MM.1S (cell line): Measurements from ENCODE around the gene VPS33B.
A peak's percentile ranks its signal among the peaks of the same experiment; 100 is the strongest.

ENCODE experiments used
- DNase-seq: peaks from one replicate; pipeline ENCODE4 v3.0.0-alpha.2; 2015
- H2AFZ ChIP-seq: fragments of 300-600 bp; sonication (generic); 2 replicates; pipeline ENCODE4 v1.6.0; 2016; ENCODE audit warnings: antibody characterized with exemption, low read length
- H3F3A ChIP-seq: fragments of 300-600 bp; sonication (generic); 2 replicates; pipeline ENCODE4 v1.6.1; 2016; ENCODE audit warnings: mild to moderate bottlenecking, antibody characterized with exemption, low read length, moderate library complexity, mixed read lengths; ENCODE audit not compliant: insufficient read depth
- H3K27ac ChIP-seq: fragments of 300-600 bp; sonication (generic); 2 replicates; pipeline ENCODE4 v1.5.1; 2016; ENCODE audit warnings: mild to moderate bottlenecking, low read length
- H3K27me3 ChIP-seq: fragments of 300-600 bp; sonication (generic); replicated peaks from 2 replicates; pipeline ENCODE4 v1.6.0; 2016; ENCODE audit warnings: low read length; ENCODE audit not compliant: insufficient read depth
- H3K36me3 ChIP-seq: fragments of 300-600 bp; sonication (generic); replicated peaks from 2 replicates; pipeline ENCODE4 v1.6.1; 2016; ENCODE audit warnings: mild to moderate bottlenecking, low read length, mixed read lengths; ENCODE audit not compliant: insufficient read depth
- H3K4me1 ChIP-seq: fragments of 300-600 bp; sonication (generic); 2 replicates; pipeline ENCODE4 v1.6.1; 2016; ENCODE audit warnings: low read length, mixed read lengths
- H3K4me2 ChIP-seq: fragments of 300-600 bp; sonication (generic); 2 replicates; pipeline ENCODE4 v1.6.0; 2016; ENCODE audit warnings: low read depth, low read length
- H3K4me3 ChIP-seq: fragments of 300-600 bp; sonication (generic); 2 replicates; pipeline ENCODE4 v1.5.1; 2016; ENCODE audit warnings: low read length, mixed read lengths
- H3K79me2 ChIP-seq: fragments of 300-600 bp; sonication (generic); 2 replicates; pipeline ENCODE4 v1.6.1; 2016; ENCODE audit warnings: mixed run types, low read length, mixed read lengths
- H3K9ac ChIP-seq: fragments of 300-600 bp; sonication (generic); 2 replicates; pipeline ENCODE4 v1.6.1; 2016; ENCODE audit warnings: low read length, mixed read lengths
- H3K9me2 ChIP-seq: fragments of 300-600 bp; sonication (generic); replicated peaks from 2 replicates; pipeline ENCODE4 v1.6.1; 2016; ENCODE audit warnings: mild to moderate bottlenecking, low read length, mixed read lengths; ENCODE audit not compliant: insufficient read depth
- H3K9me3 ChIP-seq: fragments of 300-600 bp; sonication (generic); replicated peaks from 2 replicates; pipeline ENCODE4 v1.6.1; 2016; ENCODE audit warnings: mild to moderate bottlenecking, low read length, mixed read lengths; ENCODE audit not compliant: insufficient read depth
- H4K20me1 ChIP-seq: fragments of 300-600 bp; sonication (generic); 2 replicates; pipeline ENCODE4 v1.6.1; 2016; ENCODE audit warnings: mild to moderate bottlenecking, low read length, moderate library complexity, mixed read lengths; ENCODE audit not compliant: insufficient read depth
- EZH2 ChIP-seq: fragments of 300-600 bp; sonication (generic); optimal IDR thresholded peaks from 2 replicates; pipeline ENCODE3; 2017; ENCODE audit warnings: low read depth, mild to moderate bottlenecking, antibody characterized with exemption, low read length, mixed read lengths
- EZH2phosphoT487 ChIP-seq: fragments of 300-600 bp; sonication (generic); IDR thresholded peaks from 2 replicates; pipeline ENCODE4 v1.6.1; 2018; ENCODE audit warnings: antibody characterized with exemption, low read length
- TF ChIP-seq, protein P1 (sequence below): fragments of 300-600 bp; sonication (generic); IDR thresholded peaks from 2 replicates; pipeline ENCODE4 v1.5.1; 2016; ENCODE audit warnings: antibody characterized with exemption, low read length, mixed read lengths

The VPS33B gene

DNA sequence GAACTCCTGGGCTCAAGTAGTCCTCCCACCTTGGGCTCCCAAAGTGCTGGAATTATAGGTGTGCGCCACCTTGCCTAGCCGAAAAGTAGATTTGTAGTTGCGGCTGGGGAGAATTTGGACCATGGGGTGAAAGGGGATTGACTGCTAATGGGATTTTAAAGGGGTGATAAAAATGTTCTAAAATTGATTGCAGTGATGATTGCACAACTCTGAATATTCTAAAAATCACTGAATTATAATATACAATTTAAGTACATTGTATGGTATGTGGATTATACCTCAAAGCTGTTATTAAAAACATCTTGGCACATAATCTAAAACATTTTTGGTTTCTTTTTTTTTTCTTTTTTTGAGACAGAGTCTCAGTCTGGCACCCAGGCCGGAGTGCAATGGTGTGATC is 31.9 kb downstream of the VPS33B start:
- no peak overlapping the region for H3K4me3 ChIP-seq

DNA sequence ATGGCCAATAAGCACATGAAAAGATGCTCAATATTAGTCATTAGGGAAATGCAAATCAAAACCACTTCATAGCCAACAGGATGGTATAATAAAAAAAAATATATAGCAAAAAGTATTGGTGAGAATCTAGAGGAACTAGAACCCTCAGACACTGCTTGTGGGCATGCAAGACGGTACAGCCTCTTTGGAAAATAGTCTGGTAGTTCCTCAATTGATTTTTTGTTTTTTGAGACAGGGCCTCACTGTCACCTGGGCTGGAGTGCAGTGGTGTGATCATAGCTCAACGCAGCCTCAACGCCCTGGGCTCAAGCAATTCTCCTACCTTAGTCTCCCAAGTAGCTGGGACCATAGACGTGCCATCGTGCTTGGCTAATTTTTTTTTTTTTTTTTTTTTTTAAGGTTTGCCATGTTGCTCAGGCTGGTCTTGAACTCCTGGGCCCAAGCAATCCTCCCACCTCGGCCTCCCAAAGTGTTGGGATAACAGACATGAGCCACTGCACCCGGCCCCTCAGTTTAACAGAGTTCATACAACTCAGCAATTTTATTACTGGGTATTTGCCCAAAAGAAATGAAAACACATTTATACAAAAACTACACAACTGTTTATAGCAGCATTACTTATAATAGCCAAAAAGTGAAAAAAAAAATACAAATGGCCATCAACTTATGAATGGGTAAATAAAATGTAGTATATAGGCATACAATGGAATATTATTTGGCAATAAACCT is 33.2 kb downstream of the VPS33B start:
- H3K4me1 ChIP-seq: peaks cover 40% of the 10 kb centered on the region

More for the DNA sequence above, 31.9 kb downstream of the VPS33B start:
- Histone ChIP-seq H3K9ac (no peak overlapping the region), H3F3A (peaks cover 26% of the 10 kb centered on the region), H3K27me3 (no peaks in the 10 kb centered on the region), H3K4me2 (no peak overlapping the region), H3K9me3 (no peaks in the 10 kb centered on the region), H3K4me1 (peaks cover 44% of the 10 kb centered on the region), H3K9me2 (no peaks in the 10 kb centered on the region), H3K27ac (no peak overlapping the region), H3K79me2 (peaks cover 88% of the 10 kb centered on the region), H4K20me1 (peaks cover 2% of the 10 kb centered on the region; the same call in 1 of the 2 replicates), H2AFZ (no peak overlapping the region), H3K36me3 (no peaks in the 10 kb centered on the region)
- DNase-seq: no peak
- no peak for TF ChIP-seq EZH2phosphoT487
- no peak for TF ChIP-seq EZH2

DNA sequence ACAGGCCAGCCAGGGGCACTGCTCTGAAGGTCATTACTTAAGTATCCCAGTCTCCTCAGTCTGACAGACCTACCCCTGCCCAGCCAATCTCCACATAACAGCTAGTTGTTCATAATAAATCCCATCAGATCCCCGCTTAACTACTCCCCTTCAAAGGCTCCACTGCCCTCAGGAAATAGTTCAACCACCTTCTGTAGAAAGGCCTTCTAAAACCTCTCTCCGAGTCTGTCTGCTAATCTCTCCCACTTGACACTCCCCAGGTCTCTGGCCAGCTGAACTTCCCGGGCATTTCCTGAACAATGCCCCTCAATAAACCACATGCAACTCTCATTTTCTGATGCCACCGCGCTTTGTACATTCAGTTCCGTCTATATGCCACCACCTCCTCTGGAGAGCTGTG is 34.1 kb downstream of the VPS33B start:
- Histone ChIP-seq H3K4me1 (peaks cover 40% of the 10 kb centered on the region), H3K79me2 (peaks cover 98% of the 10 kb centered on the region), H4K20me1 (peaks cover 2% of the 10 kb centered on the region; the same call in 1 of the 2 replicates), H3K9ac (no peak overlapping the region), H3K36me3 (peaks cover 6% of the 10 kb centered on the region), H3F3A (peaks cover 26% of the 10 kb centered on the region), H3K27me3 (no peaks in the 10 kb centered on the region), H2AFZ (no peak overlapping the region), H3K9me3 (no peaks in the 10 kb centered on the region), H3K27ac (peak overlapping the region; percentile 28; the same call in 1 of the 2 replicates), H3K4me2 (peak overlapping the region; percentile 65), H3K9me2 (no peaks in the 10 kb centered on the region), H3K4me3 (peak overlapping the region; percentile 13; the same call in 1 of the 2 replicates)
- DNase-seq: peak; percentile 50
- no peak for TF ChIP-seq EZH2phosphoT487

More for the DNA sequence above, 33.2 kb downstream of the VPS33B start:
- Histone ChIP-seq H3K36me3 (no peaks in the 10 kb centered on the region; the same call in 1 of the 2 replicates), H3K27me3 (no peaks in the 10 kb centered on the region), H3K9ac (no peak overlapping the region), H3K4me2 (peak overlapping the region; percentile 65), H3K9me2 (no peaks in the 10 kb centered on the region), H4K20me1 (peaks cover 2% of the 10 kb centered on the region; the same call in 1 of the 2 replicates), H3K79me2 (peaks cover 98% of the 10 kb centered on the region), H3K27ac (peak overlapping the region; percentile 28; the same call in 1 of the 2 replicates), H3K9me3 (no peaks in the 10 kb centered on the region), H2AFZ (no peak overlapping the region), H3K4me3 (no peak overlapping the region), H3F3A (peaks cover 26% of the 10 kb centered on the region)
- TF ChIP-seq EZH2 (no peak), EZH2phosphoT487 (no peak)
- TF ChIP-seq, protein P1, sequence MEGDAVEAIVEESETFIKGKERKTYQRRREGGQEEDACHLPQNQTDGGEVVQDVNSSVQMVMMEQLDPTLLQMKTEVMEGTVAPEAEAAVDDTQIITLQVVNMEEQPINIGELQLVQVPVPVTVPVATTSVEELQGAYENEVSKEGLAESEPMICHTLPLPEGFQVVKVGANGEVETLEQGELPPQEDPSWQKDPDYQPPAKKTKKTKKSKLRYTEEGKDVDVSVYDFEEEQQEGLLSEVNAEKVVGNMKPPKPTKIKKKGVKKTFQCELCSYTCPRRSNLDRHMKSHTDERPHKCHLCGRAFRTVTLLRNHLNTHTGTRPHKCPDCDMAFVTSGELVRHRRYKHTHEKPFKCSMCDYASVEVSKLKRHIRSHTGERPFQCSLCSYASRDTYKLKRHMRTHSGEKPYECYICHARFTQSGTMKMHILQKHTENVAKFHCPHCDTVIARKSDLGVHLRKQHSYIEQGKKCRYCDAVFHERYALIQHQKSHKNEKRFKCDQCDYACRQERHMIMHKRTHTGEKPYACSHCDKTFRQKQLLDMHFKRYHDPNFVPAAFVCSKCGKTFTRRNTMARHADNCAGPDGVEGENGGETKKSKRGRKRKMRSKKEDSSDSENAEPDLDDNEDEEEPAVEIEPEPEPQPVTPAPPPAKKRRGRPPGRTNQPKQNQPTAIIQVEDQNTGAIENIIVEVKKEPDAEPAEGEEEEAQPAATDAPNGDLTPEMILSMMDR: no peak
- DNase-seq: no peak

DNA sequence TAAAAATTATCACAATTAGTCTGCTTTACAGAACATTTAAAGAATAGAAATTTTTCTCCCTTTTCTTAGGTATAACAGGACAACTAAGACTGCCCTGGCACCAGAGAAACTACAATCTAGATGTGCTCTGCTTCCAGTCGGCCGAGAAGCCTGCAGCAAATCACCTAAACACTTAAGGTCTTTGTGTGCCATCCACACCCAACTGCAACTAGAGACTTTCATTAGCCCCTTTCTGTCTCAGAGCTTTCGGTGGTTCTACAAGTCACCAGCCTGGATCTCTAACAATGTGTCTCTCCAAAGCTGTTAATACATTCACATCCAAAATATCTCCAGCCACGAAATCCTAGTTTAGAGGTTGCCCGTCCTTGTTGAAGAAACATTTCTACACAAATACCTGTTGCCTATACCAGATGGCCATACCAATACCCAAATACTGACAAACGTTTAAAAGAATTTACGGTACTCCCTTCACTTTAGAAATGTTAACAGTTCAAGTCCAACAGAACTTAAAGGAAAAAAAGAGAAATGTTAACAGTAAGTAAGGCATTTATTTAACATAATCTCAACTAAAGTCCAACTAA is 34.7 kb downstream of the VPS33B start:
- peaks cover 2% of the 10 kb centered on the region; the same call in 1 of the 2 replicates for H4K20me1 ChIP-seq
- DNase-seq: no peak

More for the DNA sequence above, 34.7 kb downstream of the VPS33B start:
- Histone ChIP-seq H3K36me3 (peaks cover 9% of the 10 kb centered on the region), H3K27ac (peak overlapping the region; percentile 28; the same call in 1 of the 2 replicates), H3K9me3 (no peaks in the 10 kb centered on the region), H3K27me3 (no peaks in the 10 kb centered on the region), H3K9ac (no peak overlapping the region), H3K4me2 (peak overlapping the region; percentile 65), H3K9me2 (no peaks in the 10 kb centered on the region), H3K4me3 (peak overlapping the region; percentile 13; the same call in 1 of the 2 replicates), H3K79me2 (peaks cover 98% of the 10 kb centered on the region), H3K4me1 (peaks cover 39% of the 10 kb centered on the region), H2AFZ (no peak overlapping the region), H3F3A (peaks cover 26% of the 10 kb centered on the region)
- TF ChIP-seq EZH2: no peak
- TF ChIP-seq, protein P1: no peak
- TF ChIP-seq EZH2phosphoT487: no peak
